GM20431 (cell line): ENCODE measurements around the gene CSNK1A1.

ENCODE experiments used
- in situ Hi-C: fragments of 300-500 bp; cut with MseI, MboI; formaldehyde crosslinking; loops from one replicate; pipeline ENCODE4 v1.15.0; 2020; ENCODE audit warnings: low sequenced_read_pairs; ENCODE audit not compliant: unreplicated experiment

CSNK1A1 gene

GRCh38 chr5:149496917-149497316 is 54.3 kb downstream of the CSNK1A1 start:
- in situ Hi-C loops = no loop called here

- in situ Hi-C loops = no loop called here
Observed at GRCh38 chr5:149496166-149496565, 55.1 kb downstream of the CSNK1A1 start.

- in situ Hi-C loops = no loop called here
Observed at GRCh38 chr5:149495673-149496072, 55.6 kb downstream of the CSNK1A1 start.

- in situ Hi-C loops = no loop called here
Observed at GRCh38 chr5:149493316-149493715, 57.9 kb downstream of the CSNK1A1 start.

- in situ Hi-C loops = no loop called here
Observed at GRCh38 chr5:149492781-149493180, 58.5 kb downstream of the CSNK1A1 start.

- in situ Hi-C loops = no loop called here
Observed at GRCh38 chr5:149490599-149491485, 60.4 kb downstream of the CSNK1A1 start.

GRCh38 chr5:149489605-149490037 is 61.6 kb downstream of the CSNK1A1 start:
- in situ Hi-C loops = no loop called here

GRCh38 chr5:149488645-149489306 is 62.5 kb downstream of the CSNK1A1 start:
- in situ Hi-C loops = no loop called here

- in situ Hi-C loops = no loop called here
Observed at GRCh38 chr5:149487672-149488071, 63.6 kb downstream of the CSNK1A1 start.

GRCh38 chr5:149486726-149487635 is 64.3 kb downstream of the CSNK1A1 start:
- in situ Hi-C loops = no loop called here

GRCh38 chr5:149485655-149486615 is 65.3 kb downstream of the CSNK1A1 start:
- in situ Hi-C loops = no loop called here

GRCh38 chr5:149481485-149481884 is 69.8 kb downstream of the CSNK1A1 start:
- in situ Hi-C loops = no loop called here

GRCh38 chr5:149478761-149479160 is 72.5 kb downstream of the CSNK1A1 start:
- in situ Hi-C loops = no loop called here

GRCh38 chr5:149475777-149476176 is 75.5 kb downstream of the CSNK1A1 start:
- in situ Hi-C loops = no loop called here

- in situ Hi-C loops = no loop called here
Observed at GRCh38 chr5:149474198-149474597, 77.0 kb downstream of the CSNK1A1 start.

GRCh38 chr5:149473441-149473840 is 77.8 kb downstream of the CSNK1A1 start:
- in situ Hi-C loops = no loop called here

- in situ Hi-C loops = no loop called here
Observed at GRCh38 chr5:149472399-149472798, 78.8 kb downstream of the CSNK1A1 start.

GRCh38 chr5:149471406-149472183 is 79.6 kb downstream of the CSNK1A1 start:
- in situ Hi-C loops = no loop called here
